Activated CD8-positive, alpha-beta memory T cell treated with anti-CD3 and anti-CD28 coated beads for 24 hours (primary cell): Measurements from ENCODE around the gene ZNF544.
A peak's percentile ranks its signal among the peaks of the same experiment; 100 is the strongest.

Experiments used
- DNase-seq: peaks from one replicate; pipeline ENCODE4 v3.0.0-alpha.2; 2020

ZNF544 gene

DNA sequence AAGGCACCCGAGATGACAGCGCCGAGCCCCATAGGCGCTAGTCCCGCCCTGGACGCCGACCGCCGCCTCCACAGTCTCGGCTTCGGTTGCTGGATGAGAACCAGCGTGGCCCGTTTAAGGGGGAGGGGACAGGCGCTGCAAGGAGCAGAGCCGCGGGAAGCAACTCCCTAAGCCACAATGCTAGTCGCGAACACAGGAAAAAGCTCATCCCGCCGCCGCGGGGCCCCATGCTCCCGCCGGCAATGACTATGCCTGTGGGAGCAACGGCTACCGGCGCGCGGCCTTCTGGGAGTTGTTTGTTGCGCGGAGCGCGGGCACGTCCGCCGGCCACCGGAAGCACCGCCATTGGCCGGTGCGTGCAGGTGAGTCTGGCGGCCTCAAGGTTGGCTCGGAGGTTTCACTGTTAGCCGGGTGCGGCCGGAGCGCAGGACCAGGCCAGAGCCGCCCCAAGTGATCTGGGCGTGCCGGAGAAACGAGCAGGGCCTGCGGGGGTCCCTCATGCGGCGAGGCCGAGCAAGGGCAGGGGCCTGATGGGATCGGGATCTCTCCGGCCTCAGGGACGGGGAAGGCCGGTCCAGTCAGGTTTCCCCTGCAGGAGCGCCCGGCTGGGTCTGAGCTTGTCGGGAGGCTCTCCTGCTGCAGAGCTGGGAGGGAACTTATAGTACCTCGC, at the start of gene ZNF544:
TSS of gene ZNF544 (plus strand) at position 330 of the 670 bp plus-strand sequence. CDS start 15,110 bp downstream, outside the sequence.
- DNase-seq, result peak; percentile 89

GRCh38 chr19:58181902-58182576, 46.7 kb upstream of the ZNF544 start:
- DNase-seq, result peak; percentile 75

DNA sequence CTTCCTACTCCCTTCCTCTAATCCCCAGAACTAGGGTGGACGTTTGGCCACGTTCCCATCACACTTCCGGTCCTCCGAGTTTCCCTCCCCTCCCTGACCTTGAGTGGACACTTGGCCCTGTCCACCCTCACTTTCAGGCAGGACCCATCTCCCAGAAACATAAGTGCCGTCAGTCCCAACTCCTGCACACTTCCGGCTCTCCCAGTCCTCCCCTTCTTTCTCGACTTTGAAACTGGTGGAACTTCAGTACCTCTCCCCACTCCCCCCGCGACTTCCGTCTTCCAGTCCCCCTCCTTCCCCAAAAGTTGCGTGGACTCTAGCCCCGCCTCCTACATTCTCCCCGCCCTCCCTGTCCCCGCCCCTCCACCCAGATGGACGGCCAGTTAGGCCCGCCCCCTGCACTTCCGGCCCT, 46.1 kb upstream of the ZNF544 start:
- no peak for DNase-seq

GRCh38 chr19:58182989-58183816, 45.5 kb upstream of the ZNF544 start, which contains the start of gene ZNF274:
TSS of gene ZNF274 (plus strand) at chr19:58183061. CDS start at chr19:58183966, 905 bp downstream.
- DNase-seq, result peak; percentile 97

GRCh38 chr19:58183817-58184215, 44.9 kb upstream of the ZNF544 start:
- DNase-seq, result no peak

- no peak for DNase-seq
These were observed 31.7 kb upstream of the ZNF544 start for GRCh38 chr19:58196901-58197616.

- no peak for DNase-seq
These were observed 24.8 kb upstream of the ZNF544 start for GRCh38 chr19:58203814-58204475.

DNA sequence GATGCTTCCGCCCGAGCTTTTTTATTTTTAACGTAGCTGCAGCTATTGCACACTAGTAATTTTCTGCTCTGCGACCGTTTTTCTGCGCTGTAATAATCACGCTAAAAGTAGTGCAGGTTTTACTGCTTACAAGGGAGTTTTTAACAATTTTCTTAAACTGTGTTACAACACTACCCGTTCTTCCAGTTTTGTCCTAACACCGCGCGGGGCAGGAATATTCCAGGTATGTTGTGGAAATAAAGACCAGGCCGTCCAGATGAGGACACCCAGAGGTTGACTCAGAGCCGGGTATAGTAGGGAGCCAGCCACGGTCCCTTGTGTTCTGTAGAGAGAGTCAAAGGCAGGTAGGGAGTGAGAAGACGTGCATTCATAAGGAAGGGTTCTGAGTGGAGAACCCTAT, 24.1 kb upstream of the ZNF544 start:
- DNase-seq, result no peak

GRCh38 chr19:58209577-58209976, 19.1 kb upstream of the ZNF544 start:
- no peak for DNase-seq

DNA sequence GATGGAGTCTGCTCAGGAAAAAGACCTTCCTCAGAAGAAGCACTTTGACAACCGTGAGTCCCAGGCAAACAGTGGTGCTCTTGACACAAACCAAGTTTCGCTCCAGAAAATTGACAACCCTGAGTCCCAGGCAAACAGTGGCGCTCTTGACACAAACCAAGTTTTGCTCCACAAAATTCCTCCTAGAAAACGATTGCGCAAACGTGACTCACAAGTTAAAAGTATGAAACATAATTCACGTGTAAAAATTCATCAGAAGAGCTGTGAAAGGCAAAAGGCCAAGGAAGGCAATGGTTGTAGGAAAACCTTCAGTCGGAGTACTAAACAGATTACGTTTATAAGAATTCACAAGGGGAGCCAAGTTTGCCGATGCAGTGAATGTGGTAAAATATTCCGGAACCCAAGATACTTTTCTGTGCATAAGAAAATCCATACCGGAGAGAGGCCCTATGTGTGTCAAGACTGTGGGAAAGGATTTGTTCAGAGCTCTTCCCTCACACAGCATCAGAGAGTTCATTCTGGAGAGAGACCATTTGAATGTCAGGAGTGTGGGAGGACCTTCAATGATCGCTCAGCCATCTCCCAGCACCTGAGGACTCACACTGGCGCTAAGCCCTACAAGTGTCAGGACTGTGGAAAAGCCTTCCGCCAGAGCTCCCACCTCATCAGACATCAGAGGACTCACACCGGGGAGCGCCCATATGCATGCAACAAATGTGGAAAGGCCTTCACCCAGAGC, 16.2 kb upstream of the ZNF544 start:
- DNase-seq, result no peak

- no peak for DNase-seq
These were observed 15.7 kb upstream of the ZNF544 start for GRCh38 chr19:58213075-58213369.

DNA sequence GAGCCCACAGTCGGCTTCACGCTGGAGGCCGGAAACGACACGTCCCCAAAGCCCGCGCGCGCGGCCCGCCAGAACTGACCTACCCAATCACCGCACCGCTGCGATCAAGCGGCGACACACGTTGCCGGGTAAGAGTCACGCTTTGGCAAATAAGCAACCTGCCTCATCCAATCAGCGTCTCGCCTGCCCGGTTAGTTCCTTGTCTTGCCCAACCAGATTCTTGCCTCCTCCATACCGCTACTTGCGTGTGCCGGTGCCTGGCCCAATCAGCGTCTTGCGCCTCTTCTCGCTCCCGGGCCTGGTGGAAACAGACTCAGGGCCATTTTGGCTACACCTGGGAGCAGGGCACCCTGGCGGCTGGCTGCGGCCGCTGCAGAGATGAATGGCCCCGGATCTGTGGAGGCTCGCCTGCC, 11.6 kb upstream of the ZNF544 start:
- DNase-seq, result no peak

GRCh38 chr19:58217607-58218391, 10.9 kb upstream of the ZNF544 start:
- no peak for DNase-seq

DNA sequence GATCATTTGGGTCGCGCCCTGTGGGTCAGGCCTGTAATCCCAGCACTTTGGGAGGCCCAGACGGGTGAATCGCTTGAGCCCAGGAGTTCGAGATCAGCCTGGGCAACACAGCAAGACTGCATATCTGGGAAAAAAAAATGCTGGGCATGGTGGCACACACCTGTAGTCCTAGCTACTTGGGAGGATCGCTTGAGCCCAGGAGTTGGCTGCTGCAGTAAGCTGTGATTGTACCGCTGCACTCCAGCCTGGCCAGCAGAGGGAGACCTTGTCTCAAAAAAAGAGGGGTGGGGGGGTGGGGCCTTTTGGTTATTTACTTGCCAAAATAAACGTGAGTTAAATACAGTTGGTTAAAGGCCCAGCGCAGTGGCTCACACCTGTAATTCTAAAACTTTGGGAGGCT, 9.8 kb upstream of the ZNF544 start:
- no peak for DNase-seq

GRCh38 chr19:58227964-58228584, 640 bp upstream of the ZNF544 start:
- no peak for DNase-seq

- no peak for DNase-seq
These were observed 533 bp downstream of the ZNF544 start for GRCh38 chr19:58229255-58229639.

DNA sequence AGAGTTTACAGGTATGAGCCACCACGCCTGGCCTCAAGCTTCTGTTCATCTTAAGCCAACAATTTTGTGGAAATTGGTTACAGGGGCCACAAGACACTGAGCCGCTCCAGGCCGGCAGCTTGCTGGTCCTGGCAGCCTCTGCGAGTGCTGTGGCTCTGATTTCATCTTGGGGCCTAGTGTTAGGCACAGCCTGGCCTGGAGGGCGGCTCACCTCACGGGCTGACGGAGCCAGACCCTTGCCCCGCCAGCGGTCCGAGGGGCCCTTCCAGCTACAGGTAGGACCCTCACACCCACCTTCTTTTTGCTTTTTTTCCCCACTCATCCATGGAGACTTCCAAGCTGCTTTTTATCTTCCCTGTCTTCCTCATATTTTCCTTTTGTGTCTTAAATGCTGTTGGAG, 8.6 kb downstream of the ZNF544 start:
- no peak for DNase-seq

- no peak for DNase-seq
These were observed 14.6 kb downstream of the ZNF544 start for GRCh38 chr19:58243351-58243750.

DNA sequence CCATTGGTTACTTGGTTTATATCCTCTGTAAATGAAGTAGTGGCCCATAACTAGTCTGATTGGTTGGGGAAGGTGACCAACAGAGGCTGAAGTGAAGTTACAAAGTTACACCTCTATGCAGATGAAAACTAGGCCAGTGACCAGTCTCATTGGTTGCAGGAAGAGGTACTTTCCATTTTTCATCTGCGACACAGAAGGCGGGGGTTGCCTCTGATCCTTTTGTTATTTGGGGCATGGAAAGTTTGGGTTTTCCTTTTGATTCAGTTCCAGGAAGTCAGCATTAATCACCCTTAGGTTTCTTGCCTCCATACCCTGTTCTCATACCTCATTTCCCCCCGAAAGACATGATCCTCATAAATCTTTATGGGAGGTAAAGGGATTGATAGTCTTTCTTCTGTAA, 20.2 kb downstream of the ZNF544 start:
- DNase-seq, result no peak

DNA sequence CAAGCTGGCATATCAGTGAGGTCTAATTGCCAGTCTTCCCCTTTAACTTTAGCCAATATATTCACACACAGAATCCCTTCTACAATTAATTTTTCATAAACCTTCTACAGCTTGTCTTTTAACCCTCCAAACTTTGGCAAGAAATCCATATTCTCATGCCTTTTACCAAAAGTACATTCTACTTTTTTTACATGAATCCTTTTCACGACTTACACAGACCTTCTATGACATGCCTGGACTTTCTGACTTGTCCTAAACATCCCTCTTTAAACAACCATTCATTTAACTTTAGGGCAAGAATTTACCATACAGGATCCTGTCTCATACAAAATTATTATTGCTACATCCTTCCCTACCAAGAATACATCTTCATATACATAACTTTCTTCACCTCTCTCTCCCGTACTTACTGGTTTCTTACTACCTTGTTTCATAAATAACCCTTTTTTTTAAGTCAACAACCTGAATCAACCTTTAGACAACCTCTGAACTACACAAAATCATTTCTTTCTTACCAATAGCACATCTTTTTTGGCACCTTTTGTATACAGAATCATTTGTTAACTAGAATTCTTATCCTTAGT, 23.5 kb downstream of the ZNF544 start:
- no peak for DNase-seq
